ENCODE results near the gene BMERB1. TPM values are rescaled to one million over a fixed set of nuclear protein-coding genes. Genes with fewer than 3 reads are reported as not detected.

Gene BMERB1
- total and polyA plus RNA-seq, 9 of the 15 experiments (the other 6 are each of a cell fraction or from before 2014, with no cell fraction given): 0.29 to 2.9 (median 0.94) TPM

GRCh38 chr16:15521758-15522509, 87.5 kb downstream of the BMERB1 start (continued):
- peak in 1 of 3 experiments; percentile 20 for TF ChIP-seq YY1 (IDR thresholded peaks at IDR 0.05; ENCODE audit: borderline replicate concordance in 1 of 3, control insufficient read depth in 1 of 3, extremely low read depth in 1 of 3, insufficient read depth in 3 of 3, insufficient read length in 1 of 3, insufficient replicate concordance in 2 of 3, low read depth in 1 of 3, low read length in 2 of 3)
- peak; percentile 43 to 53; a peak in 2 of 4 replicates for TF ChIP-seq RCOR1 (IDR thresholded peaks at IDR 0.05; ENCODE audit: borderline replicate concordance in 1 of 2, low read depth in 2 of 2, low read length in 2 of 2)
- TF ChIP-seq NBN (IDR thresholded peaks at IDR 0.05; ENCODE audit: low read depth): peak; percentile 56; the same call in 1 of the 2 replicates
- no peak for TF ChIP-seq HCFC1 (IDR thresholded peaks at IDR 0.05; ENCODE audit: low read depth, low read length)
- no peak for TF ChIP-seq MEF2A (IDR thresholded peaks at IDR 0.05; ENCODE audit: control insufficient read depth, low read depth, low read length)
- no peak for TF ChIP-seq KDM4B (IDR thresholded peaks at IDR 0.05; ENCODE audit: borderline replicate concordance in 2 of 2, low read depth in 1 of 2)
- peak in 1 of 2 experiments; percentile 97; a peak in 2 of 4 replicates for TF ChIP-seq MCM7 (IDR thresholded peaks at IDR 0.05)
- TF ChIP-seq NFATC3 (IDR thresholded peaks at IDR 0.05): no peak; the same call in 1 of the 2 replicates
- TF ChIP-seq REST (IDR thresholded peaks at IDR 0.05; ENCODE audit: borderline replicate concordance): 0 out of 2 replicates have a peak, but pooled peaks have one; percentile 7
- no peak for TF ChIP-seq REST (CRISPR knock-in tag; IDR thresholded peaks at IDR 0.05; ENCODE audit: low read depth)
- no peak for TF ChIP-seq LARP7 (IDR thresholded peaks at IDR 0.05)
- TF ChIP-seq ZNF143 (CRISPR knock-in tag; IDR thresholded peaks at IDR 0.05): no peak
- no peak for TF ChIP-seq CHD4 (IDR thresholded peaks at IDR 0.05; ENCODE audit: insufficient read depth, insufficient replicate concordance, low read depth, low read length, poor library complexity, severe bottlenecking)
- no peak for TF ChIP-seq FOXK1 (CRISPR knock-in tag; IDR thresholded peaks at IDR 0.05; ENCODE audit: borderline replicate concordance)
- TF ChIP-seq NEUROD1 (IDR thresholded peaks at IDR 0.05; ENCODE audit: borderline replicate concordance, low read depth, low read length, partially characterized antibody): peak; percentile 24
- TF ChIP-seq STAT6 (CRISPR knock-in tag; IDR thresholded peaks at IDR 0.05): no peak

Data from K562 (cell line).